Endothelial cell of umbilical vein (primary cell): ENCODE measurements around the gene YIPF2. TPM values are rescaled to one million over a fixed set of nuclear protein-coding genes. Genes with fewer than 3 reads are reported as not detected.

Experiments used
- BruUV-seq: library from RNA; stranded (reverse); fragments of 400-500 nt; replicated peaks from 2 replicates; lab custom pipeline; 2021; lab: Mats Ljungman, UMichigan
- CTCF ChIA-PET: fragments of 300-600, 350-600 bp; sonication (Branson Sonifier 250); formaldehyde crosslinking; loops from one replicate; lab custom pipeline; 2021; ENCODE audit warnings: antibody characterized with exemption, inconsistent platforms; lab: Charles Lee
- POLR2A ChIA-PET: fragments of 300-600, 350-600 bp; sonication (Branson Sonifier 250); formaldehyde crosslinking; loops from one replicate; lab custom pipeline; 2021; ENCODE audit warnings: antibody characterized with exemption, inconsistent platforms; lab: Charles Lee
- DNase-seq: peaks from one replicate; pipeline ENCODE4 v3.0.0-alpha.2; 2011; ENCODE audit warnings: low read depth, low spot score
- FAIRE-seq: peaks from 2 replicates; lab custom pipeline; 2011; peaks lifted over from hg19 to GRCh38; lab: Jason Lieb, UNC
- H2AFZ ChIP-seq: 2 replicates; pipeline ENCODE4 v1.6.0; 2012; ENCODE audit warnings: low read depth, low read length, control low read depth, inconsistent platforms
- H3K27ac ChIP-seq: 2 replicates; pipeline ENCODE4 v1.5.1; 2011; ENCODE audit warnings: low read depth, mild to moderate bottlenecking, control low read depth, low read length, moderate library complexity; ENCODE audit not compliant: insufficient read depth
- H3K27me3 ChIP-seq, 2 experiments: 2 replicates each; pipeline versions ENCODE4 v1.6.0 to v1.6.1; 2011; ENCODE audit warnings: low read length in 2 of 2, mixed read lengths in 1 of 2; ENCODE audit not compliant: control insufficient read depth in 2 of 2, insufficient read depth in 2 of 2
- H3K36me3 ChIP-seq, 2 experiments: 2 replicates in 1 of 2; 3 replicates in 1 of 2; pipeline ENCODE4 v1.5.1; 2011; ENCODE audit warnings: low read length in 2 of 2, mild to moderate bottlenecking in 1 of 2, moderate library complexity in 1 of 2; ENCODE audit not compliant: control insufficient read depth in 2 of 2, insufficient read depth in 2 of 2; ENCODE audit errors: extremely low read depth in 1 of 2
- H3K4me1 ChIP-seq: 3 replicates; pipeline ENCODE4 v1.5.1; 2011; ENCODE audit warnings: mild to moderate bottlenecking, low read length; ENCODE audit not compliant: control insufficient read depth, insufficient read depth; ENCODE audit errors: extremely low read depth
- H3K4me2 ChIP-seq: 2 replicates; pipeline ENCODE4 v1.6.1; 2011; ENCODE audit warnings: low read length, control low read depth, mixed read lengths; ENCODE audit not compliant: insufficient read depth
- H3K4me3 ChIP-seq, 3 experiments: fragments of 200-600 bp in 1 of 3; sonication (generic), shearing (Covaris generic) in 1 of 3; replicated peaks in 1 of 3; 2 replicates each; pipeline ENCODE4 v1.5.1; 2011 to 2016; ENCODE audit warnings: control low read depth in 3 of 3, low read length in 3 of 3, mild to moderate bottlenecking in 2 of 3, inconsistent platforms in 1 of 3, low read depth in 1 of 3, moderate library complexity in 1 of 3; ENCODE audit not compliant: insufficient read depth in 1 of 3
- H3K79me2 ChIP-seq: 2 replicates; pipeline ENCODE4 v1.6.0; 2012; ENCODE audit warnings: low read length, inconsistent platforms; ENCODE audit not compliant: control insufficient read depth, insufficient read depth
- H3K9ac ChIP-seq: replicated peaks from 2 replicates; pipeline ENCODE3; 2011; ENCODE audit warnings: low read length, control low read depth; ENCODE audit not compliant: insufficient read depth; ENCODE audit errors: extremely low read depth
- H3K9me1 ChIP-seq: replicated peaks from 3 replicates; pipeline ENCODE4 v1.6.0; 2011; ENCODE audit warnings: mild to moderate bottlenecking, low read length; ENCODE audit not compliant: control insufficient read depth, insufficient read depth; ENCODE audit errors: extremely low read depth
- H3K9me3 ChIP-seq: replicated peaks from 2 replicates; pipeline ENCODE4 v1.5.1; 2012; ENCODE audit warnings: low read length, inconsistent platforms; ENCODE audit not compliant: control insufficient read depth, insufficient read depth
- H4K20me1 ChIP-seq: replicated peaks from 2 replicates; pipeline ENCODE3; 2011; ENCODE audit warnings: mild to moderate bottlenecking, low read length; ENCODE audit not compliant: control insufficient read depth, insufficient read depth; ENCODE audit errors: extremely low read depth
- CTCF ChIP-seq, 2 donors: IDR thresholded peaks; 1 replicate in 1 of 2; 2 replicates in 1 of 2; pipeline ENCODE4 v1.5.1; 2011; ENCODE audit warnings: low read length in 2 of 2, mild to moderate bottlenecking in 2 of 2, moderate library complexity in 2 of 2, control low read depth in 1 of 2, inconsistent platforms in 1 of 2, low read depth in 1 of 2; ENCODE audit not compliant: insufficient read depth in 1 of 2; ENCODE audit errors: extremely low read depth in 1 of 2
- EZH2 ChIP-seq: IDR thresholded peaks from 2 replicates; pipeline ENCODE4 v1.6.1; 2012; ENCODE audit warnings: borderline replicate concordance, low read depth, mild to moderate bottlenecking, moderate library complexity, low read length, inconsistent platforms; ENCODE audit not compliant: severe bottlenecking
- FOS ChIP-seq: IDR thresholded peaks from 2 replicates; pipeline ENCODE4 v1.6.1; 2011; ENCODE audit warnings: mild to moderate bottlenecking, low read length, moderate library complexity, borderline replicate concordance; ENCODE audit not compliant: insufficient read depth
- GATA2 ChIP-seq: IDR thresholded peaks from 2 replicates; pipeline ENCODE4 v1.7.0; 2011; ENCODE audit warnings: low read depth, mild to moderate bottlenecking, moderate library complexity, mixed read lengths, low read length; ENCODE audit not compliant: insufficient read length, insufficient read depth
- JUN ChIP-seq: IDR thresholded peaks from 2 replicates; pipeline ENCODE4 v1.6.1; 2011; ENCODE audit warnings: borderline replicate concordance, low read depth; ENCODE audit not compliant: insufficient read length, insufficient read depth
- MAX ChIP-seq: IDR thresholded peaks from 2 replicates; pipeline ENCODE4 v1.6.1; 2011; ENCODE audit not compliant: insufficient read depth, insufficient read length
- MYC ChIP-seq: IDR thresholded peaks from one replicate; pipeline ENCODE4 v1.6.1; 2011; ENCODE audit warnings: mild to moderate bottlenecking, low read depth, low read length
- POLR2A ChIP-seq: IDR thresholded peaks from 2 replicates; pipeline ENCODE4 v1.6.1; 2012; ENCODE audit warnings: low read depth, mild to moderate bottlenecking, control low read depth, low read length
- POLR2AphosphoS5 ChIP-seq: IDR thresholded peaks from 2 replicates; pipeline ENCODE4 v1.6.1; 2012; ENCODE audit warnings: low read depth, mild to moderate bottlenecking, control low read depth, low read length, moderate library complexity; ENCODE audit not compliant: insufficient read depth
- dilution Hi-C: fragments of 300-500 bp; cut with MboI; formaldehyde crosslinking; loops from one replicate; pipeline ENCODE4 v1.15.0; 2019; ENCODE audit warnings: low sequenced_read_pairs; ENCODE audit not compliant: extremely low pct_ligation_motif_present
- intact Hi-C: fragments of 100-400 bp; cut with micrococcal nuclease; formaldehyde crosslinking; loops from one replicate; pipeline ENCODE4 v1.10.0; 2022
- polyA plus RNA-seq, 4 experiments: library from polyadenylated mRNA; depleted of rRNA in 3 of 4; stranded (reverse) in 3 of 4; unstranded in 1 of 4; fragments of >200 nt; gene quantifications; 2 replicates each; pipeline versions ENCODE4 v1.2.1 to v1.2.3, GENCODE V29; 2011 to 2012; ENCODE audit warnings: missing spikeins in 1 of 4
- total RNA-seq: library from RNA; stranded (reverse); gene quantifications from 2 replicates; pipeline ENCODE4 v1.2.3, GENCODE V29; 2021

The YIPF2 gene
- total and polyA plus RNA-seq, 2 donors (not counting 3 experiments of a cell fraction or from before 2014, with no cell fraction given) = 47.8 to 104 TPM

DNA sequence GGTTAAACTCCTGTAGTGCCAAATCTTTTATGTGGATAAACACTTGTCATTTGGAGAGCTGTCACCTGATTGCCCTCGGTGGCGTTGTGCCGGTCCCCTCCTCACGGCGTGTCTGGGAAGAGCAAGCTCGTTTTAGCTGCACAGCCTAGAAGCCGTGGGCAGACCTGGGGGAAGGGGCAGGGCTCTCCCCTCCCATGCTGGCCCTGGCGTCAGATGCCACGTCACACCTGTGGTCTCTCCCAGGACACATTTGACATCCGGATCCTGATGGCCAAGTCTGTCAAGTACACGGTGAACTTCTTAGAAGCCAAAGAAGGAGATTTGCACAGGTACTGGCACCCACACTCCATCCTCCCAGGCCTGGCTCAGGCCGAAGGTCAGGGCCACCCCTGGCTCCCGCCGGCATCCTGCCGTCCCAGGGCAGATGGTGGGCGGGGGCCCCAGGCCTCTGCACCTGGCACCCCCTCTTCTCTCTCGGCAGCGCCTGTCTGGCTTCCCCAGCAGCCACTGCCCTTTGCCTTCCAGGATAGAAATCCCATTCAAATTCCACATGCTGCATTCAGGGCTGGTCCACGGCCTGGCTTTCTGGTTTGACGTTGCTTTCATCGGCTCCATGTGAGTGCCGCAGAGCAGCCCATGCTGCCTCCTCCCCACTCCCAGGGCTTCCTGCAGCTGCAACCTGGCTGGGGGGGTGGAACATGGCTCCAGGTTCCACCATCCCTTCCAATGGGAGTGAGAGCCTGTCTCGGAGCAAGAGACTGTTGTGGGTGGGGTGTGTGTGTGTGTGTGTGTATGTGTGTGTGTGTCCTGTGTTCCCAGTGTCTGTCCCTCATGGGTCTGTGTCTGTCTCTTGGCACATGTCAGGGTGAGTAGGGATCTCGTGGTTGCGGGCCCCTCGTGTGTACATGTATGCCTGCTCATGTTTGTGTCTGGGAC is 8.8 kb downstream of the YIPF2 start:
- H3K27ac ChIP-seq = no peak overlapping the region
- no peak overlapping the region for H2AFZ ChIP-seq
- DNase-seq (no peak), FAIRE-seq (no peak)
- no peak overlapping the region for H3K9ac ChIP-seq
- no peaks in the 10 kb centered on the region for H3K79me2 ChIP-seq
- intact Hi-C loops = no loop called here
- CTCF ChIA-PET = interaction anchor here (1.2 kb wide), 1 partner anchor 49 kb away, joined by 3 read pairs; the partner anchor contains the start of gene CARM1
- no peak overlapping the region for H3K4me2 ChIP-seq
- no peaks in the 10 kb centered on the region for H3K9me1 ChIP-seq
- no peaks in the 10 kb centered on the region for H3K27me3 ChIP-seq
- no peak overlapping the region for H3K4me3 ChIP-seq
- dilution Hi-C loops = loop anchor here (10.0 kb wide), 1 partner anchor 105 kb away; no protein-coding TSS in a partner anchor
- no peak for TF ChIP-seq GATA2
- no peak for TF ChIP-seq MYC
- TF ChIP-seq CTCF (IDR thresholded peaks at IDR 0.05; ENCODE audit: extremely low read depth in 1 of 2, insufficient read depth in 1 of 2, low read depth in 1 of 2, low read length in 2 of 2) = no peak
- TF ChIP-seq JUN = no peak
- TF ChIP-seq MAX = no peak
- TF ChIP-seq EZH2 = no peak
- TF ChIP-seq POLR2A = no peak
- TF ChIP-seq FOS = no peak
- no peak for TF ChIP-seq POLR2AphosphoS5
- peaks cover 0 to 46% of the 10 kb centered on the region in 2 experiments for H3K36me3 ChIP-seq
- no TSS peak for BruUV-seq
- H3K4me1 ChIP-seq = no peaks in the 10 kb centered on the region
- H4K20me1 ChIP-seq = no peaks in the 10 kb centered on the region
- H3K9me3 ChIP-seq = no peaks in the 10 kb centered on the region
- POLR2A ChIA-PET = no interaction called here
